ENCODE data around the gene RIC1. TPM values are rescaled to one million over a fixed set of nuclear protein-coding genes. Genes with fewer than 3 reads are reported as not detected.

RIC1 gene
- total and polyA plus RNA-seq, 2 of the 13 experiments (the other 11 are each of a cell fraction or from before 2014, with no cell fraction given): 18.2 to 19.0 TPM

DNA sequence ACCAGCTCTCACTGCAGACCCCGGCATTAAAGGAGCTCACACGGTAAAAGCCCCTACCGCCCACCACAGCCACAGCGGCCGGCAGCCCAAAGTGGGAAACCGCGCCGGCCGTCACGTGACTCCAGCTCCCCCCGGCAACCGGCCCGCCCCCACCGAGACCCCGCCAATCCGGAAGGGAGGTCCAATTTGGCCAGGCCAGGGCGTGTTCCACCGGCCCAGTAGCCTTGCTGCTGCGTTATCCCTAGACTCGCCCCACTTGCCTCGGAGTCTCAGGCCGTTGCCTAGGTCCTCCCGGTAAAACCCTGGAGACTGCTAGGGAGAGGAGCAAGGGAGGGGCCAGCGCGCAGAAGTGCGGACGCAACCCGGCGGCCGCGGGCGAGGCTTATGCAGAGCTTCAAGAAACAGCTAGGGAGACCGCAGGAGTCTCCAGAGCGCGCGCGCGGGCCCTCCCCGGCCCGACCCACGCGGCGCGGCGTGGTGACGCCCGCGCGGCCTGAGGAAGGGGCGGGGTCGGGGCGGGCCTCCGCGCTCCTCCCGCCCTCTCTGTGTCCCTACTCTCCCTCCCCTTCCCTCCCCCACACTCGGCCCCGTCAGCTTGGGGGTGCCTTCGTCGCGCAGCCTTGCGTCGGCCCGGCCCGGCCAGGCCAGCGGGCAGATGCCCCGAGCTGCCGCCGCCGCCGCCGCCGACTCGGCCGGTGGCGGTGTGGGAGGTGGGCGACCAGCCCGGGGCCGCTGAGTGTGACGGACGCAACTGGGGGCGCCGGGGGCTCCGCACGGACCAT is at the start of gene RIC1 (continued):
- TF ChIP-seq, protein P1, sequence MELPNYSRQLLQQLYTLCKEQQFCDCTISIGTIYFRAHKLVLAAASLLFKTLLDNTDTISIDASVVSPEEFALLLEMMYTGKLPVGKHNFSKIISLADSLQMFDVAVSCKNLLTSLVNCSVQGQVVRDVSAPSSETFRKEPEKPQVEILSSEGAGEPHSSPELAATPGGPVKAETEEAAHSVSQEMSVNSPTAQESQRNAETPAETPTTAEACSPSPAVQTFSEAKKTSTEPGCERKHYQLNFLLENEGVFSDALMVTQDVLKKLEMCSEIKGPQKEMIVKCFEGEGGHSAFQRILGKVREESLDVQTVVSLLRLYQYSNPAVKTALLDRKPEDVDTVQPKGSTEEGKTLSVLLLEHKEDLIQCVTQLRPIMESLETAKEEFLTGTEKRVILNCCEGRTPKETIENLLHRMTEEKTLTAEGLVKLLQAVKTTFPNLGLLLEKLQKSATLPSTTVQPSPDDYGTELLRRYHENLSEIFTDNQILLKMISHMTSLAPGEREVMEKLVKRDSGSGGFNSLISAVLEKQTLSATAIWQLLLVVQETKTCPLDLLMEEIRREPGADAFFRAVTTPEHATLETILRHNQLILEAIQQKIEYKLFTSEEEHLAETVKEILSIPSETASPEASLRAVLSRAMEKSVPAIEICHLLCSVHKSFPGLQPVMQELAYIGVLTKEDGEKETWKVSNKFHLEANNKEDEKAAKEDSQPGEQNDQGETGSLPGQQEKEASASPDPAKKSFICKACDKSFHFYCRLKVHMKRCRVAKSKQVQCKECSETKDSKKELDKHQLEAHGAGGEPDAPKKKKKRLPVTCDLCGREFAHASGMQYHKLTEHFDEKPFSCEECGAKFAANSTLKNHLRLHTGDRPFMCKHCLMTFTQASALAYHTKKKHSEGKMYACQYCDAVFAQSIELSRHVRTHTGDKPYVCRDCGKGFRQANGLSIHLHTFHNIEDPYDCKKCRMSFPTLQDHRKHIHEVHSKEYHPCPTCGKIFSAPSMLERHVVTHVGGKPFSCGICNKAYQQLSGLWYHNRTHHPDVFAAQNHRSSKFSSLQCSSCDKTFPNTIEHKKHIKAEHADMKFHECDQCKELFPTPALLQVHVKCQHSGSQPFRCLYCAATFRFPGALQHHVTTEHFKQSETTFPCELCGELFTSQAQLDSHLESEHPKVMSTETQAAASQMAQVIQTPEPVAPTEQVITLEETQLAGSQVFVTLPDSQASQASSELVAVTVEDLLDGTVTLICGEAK (IDR thresholded peaks at IDR 0.05): no peak
- TF ChIP-seq, protein P1 (CRISPR knock-in tag; IDR thresholded peaks at IDR 0.05): 0 out of 2 replicates have a peak, but pooled peaks have one; percentile 43
- TF ChIP-seq ZMYM4 (CRISPR knock-in tag; IDR thresholded peaks at IDR 0.05): peak; percentile 85
- TF ChIP-seq ATF7-NPFF (CRISPR knock-in tag; IDR thresholded peaks at IDR 0.05; ENCODE audit: low read depth): peak; percentile 78; the same call in 1 of the 2 replicates
- no peak for TF ChIP-seq ISX (CRISPR knock-in tag; conservative IDR thresholded peaks at IDR 0.05)
- peak; percentile 33; the same call in 1 of the 2 replicates for TF ChIP-seq CCDC6 (CRISPR knock-in tag; IDR thresholded peaks at IDR 0.05)
- peak; percentile 82 for TF ChIP-seq POLR2G (IDR thresholded peaks at IDR 0.05; ENCODE audit: low read depth, low read length)
- peak; percentile 61; the same call in 1 of the 2 replicates for TF ChIP-seq HDAC2 (CRISPR knock-in tag; IDR thresholded peaks at IDR 0.05)
- TF ChIP-seq ARNT2 (CRISPR knock-in tag; IDR thresholded peaks at IDR 0.05; ENCODE audit: low read depth): peak; percentile 81
- TF ChIP-seq, protein P2, sequence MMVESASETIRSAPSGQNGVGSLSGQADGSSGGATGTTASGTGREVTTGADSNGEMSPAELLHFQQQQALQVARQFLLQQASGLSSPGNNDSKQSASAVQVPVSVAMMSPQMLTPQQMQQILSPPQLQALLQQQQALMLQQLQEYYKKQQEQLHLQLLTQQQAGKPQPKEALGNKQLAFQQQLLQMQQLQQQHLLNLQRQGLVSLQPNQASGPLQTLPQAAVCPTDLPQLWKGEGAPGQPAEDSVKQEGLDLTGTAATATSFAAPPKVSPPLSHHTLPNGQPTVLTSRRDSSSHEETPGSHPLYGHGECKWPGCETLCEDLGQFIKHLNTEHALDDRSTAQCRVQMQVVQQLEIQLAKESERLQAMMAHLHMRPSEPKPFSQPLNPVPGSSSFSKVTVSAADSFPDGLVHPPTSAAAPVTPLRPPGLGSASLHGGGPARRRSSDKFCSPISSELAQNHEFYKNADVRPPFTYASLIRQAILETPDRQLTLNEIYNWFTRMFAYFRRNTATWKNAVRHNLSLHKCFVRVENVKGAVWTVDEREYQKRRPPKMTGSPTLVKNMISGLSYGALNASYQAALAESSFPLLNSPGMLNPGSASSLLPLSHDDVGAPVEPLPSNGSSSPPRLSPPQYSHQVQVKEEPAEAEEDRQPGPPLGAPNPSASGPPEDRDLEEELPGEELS (CRISPR knock-in tag; IDR thresholded peaks at IDR 0.05): peak; percentile 36; the same call in 1 of the 2 replicates
- TF ChIP-seq, protein P3, sequence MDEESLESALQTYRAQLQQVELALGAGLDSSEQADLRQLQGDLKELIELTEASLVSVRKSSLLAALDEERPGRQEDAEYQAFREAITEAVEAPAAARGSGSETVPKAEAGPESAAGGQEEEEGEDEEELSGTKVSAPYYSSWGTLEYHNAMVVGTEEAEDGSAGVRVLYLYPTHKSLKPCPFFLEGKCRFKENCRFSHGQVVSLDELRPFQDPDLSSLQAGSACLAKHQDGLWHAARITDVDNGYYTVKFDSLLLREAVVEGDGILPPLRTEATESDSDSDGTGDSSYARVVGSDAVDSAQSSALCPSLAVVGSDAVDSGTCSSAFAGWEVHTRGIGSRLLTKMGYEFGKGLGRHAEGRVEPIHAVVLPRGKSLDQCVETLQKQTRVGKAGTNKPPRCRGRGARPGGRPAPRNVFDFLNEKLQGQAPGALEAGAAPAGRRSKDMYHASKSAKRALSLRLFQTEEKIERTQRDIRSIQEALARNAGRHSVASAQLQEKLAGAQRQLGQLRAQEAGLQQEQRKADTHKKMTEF (CRISPR knock-in tag; IDR thresholded peaks at IDR 0.05): peak; percentile 25; the same call in 1 of the 2 replicates
- TF ChIP-seq KLF13 (CRISPR knock-in tag; IDR thresholded peaks at IDR 0.05): 0 out of 2 replicates have a peak, but pooled peaks have one; percentile 71
- peak; percentile 58 for TF ChIP-seq SALL1 (CRISPR knock-in tag; IDR thresholded peaks at IDR 0.05)
